Nephron (organoid): Measurements from ENCODE around the gene KIDINS220.

Source experiments
- H3K27ac Mint-ChIP-seq, 3 experiments: 2 replicates each; pipeline ENCODE4 v1.8.0; 2020; ENCODE audit warnings: mixed read lengths in 3 of 3, mild to moderate bottlenecking in 2 of 3, moderate library complexity in 1 of 3
- H3K27me3 Mint-ChIP-seq: 2 replicates; pipeline ENCODE4 v1.8.0; 2021; ENCODE audit warnings: low read depth, mild to moderate bottlenecking, moderate library complexity, mixed read lengths
- H3K36me3 Mint-ChIP-seq: 2 replicates; pipeline ENCODE4 v1.8.0; 2020; ENCODE audit warnings: low read depth, mixed read lengths
- H3K4me1 Mint-ChIP-seq: 2 replicates; pipeline ENCODE4 v1.8.0; 2020; ENCODE audit warnings: mixed read lengths
- H3K4me3 Mint-ChIP-seq, 3 experiments: 2 replicates each; pipeline ENCODE4 v1.8.0; 2020; ENCODE audit warnings: mild to moderate bottlenecking in 3 of 3, mixed read lengths in 3 of 3, moderate library complexity in 2 of 3
- H3K9me3 Mint-ChIP-seq: 2 replicates; pipeline ENCODE4 v1.8.0; 2020; ENCODE audit warnings: mixed read lengths
- CTCF ChIP-seq, 3 experiments: fragments of 200-600 bp; sonication (generic); IDR thresholded peaks; one replicate each; pipeline ENCODE4 v1.5.0; 2021; ENCODE audit warnings: antibody characterized with exemption in 3 of 3; ENCODE audit not compliant: unreplicated experiment in 3 of 3

KIDINS220 gene

GRCh38 chr2:8882094-8882493 is 44.7 kb upstream of the KIDINS220 start:
- no peak overlapping the region for H3K4me3 Mint-ChIP-seq
- peaks cover 51% of the 10 kb centered on the region for H3K36me3 Mint-ChIP-seq
- H3K27me3 Mint-ChIP-seq: no peaks in the 10 kb centered on the region
- no peak overlapping the region for H3K27ac Mint-ChIP-seq
- H3K9me3 Mint-ChIP-seq: no peaks in the 10 kb centered on the region
- H3K4me1 Mint-ChIP-seq: peaks cover 5% of the 10 kb centered on the region
- peak in 1 of 3 experiments; percentile 9 for TF ChIP-seq CTCF (IDR thresholded peaks at IDR 0.05; ENCODE audit: unreplicated experiment in 3 of 3)

GRCh38 chr2:8877894-8878293 is 40.5 kb upstream of the KIDINS220 start:
- H3K36me3 Mint-ChIP-seq: peaks cover 55% of the 10 kb centered on the region
- no peaks in the 10 kb centered on the region for H3K4me1 Mint-ChIP-seq
- H3K27ac Mint-ChIP-seq: peak overlapping the region in 1 of 3 experiments; percentile 13
- no peaks in the 10 kb centered on the region for H3K9me3 Mint-ChIP-seq
- no peaks in the 10 kb centered on the region for H3K27me3 Mint-ChIP-seq
- no peak overlapping the region for H3K4me3 Mint-ChIP-seq
- no peak for TF ChIP-seq CTCF (IDR thresholded peaks at IDR 0.05; ENCODE audit: unreplicated experiment in 3 of 3)

- H3K9me3 Mint-ChIP-seq: no peaks in the 10 kb centered on the region
- no peaks in the 10 kb centered on the region for H3K27me3 Mint-ChIP-seq
- peaks cover 51% of the 10 kb centered on the region for H3K36me3 Mint-ChIP-seq
- no peaks in the 10 kb centered on the region for H3K4me1 Mint-ChIP-seq
- TF ChIP-seq CTCF (IDR thresholded peaks at IDR 0.05; ENCODE audit: unreplicated experiment in 3 of 3): no peak
- H3K4me3 Mint-ChIP-seq: no peak overlapping the region
- H3K27ac Mint-ChIP-seq: peak overlapping the region in 1 of 3 experiments; percentile 13
These were observed 39.9 kb upstream of the KIDINS220 start for GRCh38 chr2:8877332-8877731.

GRCh38 chr2:8876628-8877027 is 39.2 kb upstream of the KIDINS220 start:
- Mint-ChIP-seq H3K27me3 (no peaks in the 10 kb centered on the region), H3K36me3 (peaks cover 46% of the 10 kb centered on the region), H3K9me3 (no peaks in the 10 kb centered on the region), H3K4me3 (no peak overlapping the region), H3K4me1 (no peaks in the 10 kb centered on the region), H3K27ac (no peak overlapping the region)
- no peak for TF ChIP-seq CTCF (IDR thresholded peaks at IDR 0.05; ENCODE audit: unreplicated experiment in 3 of 3)

GRCh38 chr2:8872821-8873432 is 35.5 kb upstream of the KIDINS220 start:
- Mint-ChIP-seq H3K9me3 (no peaks in the 10 kb centered on the region), H3K4me1 (no peaks in the 10 kb centered on the region), H3K27me3 (peaks cover 3% of the 10 kb centered on the region), H3K4me3 (no peak overlapping the region), H3K36me3 (peaks cover 24% of the 10 kb centered on the region), H3K27ac (no peak overlapping the region)
- TF ChIP-seq CTCF (IDR thresholded peaks at IDR 0.05; ENCODE audit: unreplicated experiment in 3 of 3): peak; percentile 54 to 72 (median 69)

- Mint-ChIP-seq H3K4me1 (no peaks in the 10 kb centered on the region), H3K36me3 (peaks cover 18% of the 10 kb centered on the region), H3K27ac (no peak overlapping the region), H3K27me3 (peaks cover 3% of the 10 kb centered on the region), H3K4me3 (no peak overlapping the region), H3K9me3 (no peaks in the 10 kb centered on the region)
- TF ChIP-seq CTCF (IDR thresholded peaks at IDR 0.05; ENCODE audit: unreplicated experiment in 3 of 3): no peak
These were observed 33.0 kb upstream of the KIDINS220 start for GRCh38 chr2:8870441-8870840.
